Hematopoietic multipotent progenitor cell treated with erythropoietin and hydrocortisone succinate and interleukin-3 and kit ligand, for 6 days (in vitro differentiated cells): ENCODE results near the gene PSME4.
"Not testable (repeated sequence)": the region's sequence is repeated elsewhere in the genome, so short reads cannot be mapped to it uniquely, and the experiment has no call there.

Experiments
- DNase-seq: peaks from one replicate; pipeline ENCODE4 v3.0.0-alpha.2; 2015

Gene PSME4

DNA sequence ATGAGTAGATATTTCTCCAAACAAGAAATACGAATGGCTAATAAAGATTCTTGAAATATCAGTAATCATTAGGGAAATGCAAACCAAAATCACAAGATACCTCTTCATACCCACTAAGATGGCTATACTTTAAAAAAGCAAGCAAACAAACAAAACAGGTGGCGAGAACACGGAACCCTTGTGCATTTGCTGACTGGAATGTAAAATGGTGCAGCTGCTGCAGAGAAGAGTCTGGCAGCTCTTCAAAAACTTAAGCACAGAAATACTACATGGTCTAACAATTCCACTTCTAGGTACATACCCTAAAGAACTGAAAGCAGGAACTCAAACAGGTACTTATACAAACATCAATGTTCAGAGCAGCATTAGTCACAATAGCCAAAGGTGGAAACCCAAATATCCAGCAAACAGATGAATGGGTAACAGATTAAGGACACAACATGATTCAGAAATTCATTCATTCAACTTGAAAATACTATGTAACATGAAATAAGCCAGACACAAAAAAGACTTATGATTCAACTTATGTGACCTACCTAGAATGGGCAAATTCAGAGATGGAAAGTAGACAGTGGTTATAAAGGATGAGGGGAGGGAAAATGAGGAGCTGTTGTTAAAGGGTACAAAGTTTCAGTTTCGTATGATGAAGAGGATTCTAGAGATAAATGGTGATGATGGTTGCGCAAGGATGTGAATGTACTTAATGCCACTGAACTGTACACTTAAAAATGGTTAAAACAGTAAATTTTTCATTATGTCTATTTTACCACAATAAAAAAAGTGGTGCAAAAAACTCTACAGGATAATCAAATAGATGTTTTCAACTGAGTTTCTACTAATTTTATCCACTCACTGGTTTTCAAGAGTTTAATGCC lies 84.2 kb downstream of the PSME4 start:
- DNase-seq: no peak

DNA sequence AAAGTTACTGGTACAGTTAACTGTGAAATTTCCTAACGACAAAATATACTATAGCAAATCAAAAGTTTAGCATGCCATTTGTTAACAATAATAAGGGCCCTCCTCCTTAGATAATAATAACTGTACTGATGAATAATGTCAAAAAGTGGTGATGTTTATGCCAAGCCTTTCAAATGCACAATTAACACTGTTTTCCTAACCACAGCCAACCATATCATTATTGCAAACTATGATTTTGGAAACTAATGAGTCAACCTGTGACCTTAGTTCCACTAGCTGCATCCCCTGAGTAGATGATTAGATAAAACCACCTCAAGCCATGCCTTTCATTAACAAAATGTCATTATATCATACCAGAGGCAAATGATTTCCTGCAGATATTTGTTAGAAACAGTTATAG lies 85.9 kb downstream of the PSME4 start:
- no peak for DNase-seq

DNA sequence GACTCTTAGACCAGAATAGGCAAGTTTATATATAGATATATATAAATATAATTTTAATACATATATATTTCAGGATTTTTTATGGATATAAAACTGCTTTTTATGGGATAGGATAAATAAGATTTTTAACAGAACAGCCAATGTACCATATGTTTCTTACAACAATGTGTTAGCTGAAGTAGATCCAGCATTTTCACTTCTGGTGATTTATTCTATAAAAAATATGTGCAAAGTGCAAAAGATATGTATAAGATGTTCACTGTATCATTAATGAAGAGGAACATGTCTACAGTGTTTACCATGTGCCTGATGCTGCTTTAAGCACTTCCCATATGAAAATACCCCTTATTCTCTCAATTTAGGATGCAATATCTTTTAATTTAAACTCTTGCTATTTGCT lies 88.8 kb downstream of the PSME4 start:
- DNase-seq: no peak

DNA sequence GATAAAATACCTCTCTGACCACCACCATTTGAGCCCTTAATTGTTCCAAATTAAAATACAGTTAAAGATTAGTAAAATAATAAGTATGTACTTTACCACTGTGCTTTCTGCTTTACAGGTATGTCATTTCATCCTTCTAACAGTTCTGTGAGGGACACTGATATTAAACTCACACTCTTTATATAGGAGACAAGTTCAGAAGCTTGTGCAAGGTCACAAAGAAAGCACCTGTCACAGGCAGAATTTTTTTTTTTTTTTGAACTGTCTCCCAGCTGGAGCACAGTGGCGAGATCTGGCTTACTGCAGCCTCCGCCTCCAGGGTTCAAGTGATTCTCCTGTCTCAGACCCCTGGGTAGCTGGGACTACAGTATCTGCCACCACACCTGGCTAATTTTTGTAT lies 89.4 kb downstream of the PSME4 start:
- no peak for DNase-seq

DNA sequence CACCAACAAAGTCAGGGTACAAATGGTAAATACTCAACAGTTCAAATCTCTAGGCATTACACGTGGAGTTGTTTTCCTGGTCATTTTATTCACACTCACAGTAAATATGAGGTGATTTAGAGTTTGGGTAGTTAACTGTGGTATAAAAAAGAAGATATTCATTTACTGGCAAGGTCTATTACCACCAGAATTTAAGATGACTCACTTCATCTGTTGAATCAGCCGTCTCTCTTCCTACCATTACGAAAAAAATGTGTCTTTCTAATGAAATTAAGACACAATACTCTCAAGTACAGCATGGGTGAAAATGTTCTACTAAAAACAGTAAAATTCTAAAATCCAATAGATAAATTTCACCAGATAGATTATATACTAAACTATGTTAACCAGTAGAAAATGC lies 90.0 kb downstream of the PSME4 start:
- DNase-seq: no peak

DNA sequence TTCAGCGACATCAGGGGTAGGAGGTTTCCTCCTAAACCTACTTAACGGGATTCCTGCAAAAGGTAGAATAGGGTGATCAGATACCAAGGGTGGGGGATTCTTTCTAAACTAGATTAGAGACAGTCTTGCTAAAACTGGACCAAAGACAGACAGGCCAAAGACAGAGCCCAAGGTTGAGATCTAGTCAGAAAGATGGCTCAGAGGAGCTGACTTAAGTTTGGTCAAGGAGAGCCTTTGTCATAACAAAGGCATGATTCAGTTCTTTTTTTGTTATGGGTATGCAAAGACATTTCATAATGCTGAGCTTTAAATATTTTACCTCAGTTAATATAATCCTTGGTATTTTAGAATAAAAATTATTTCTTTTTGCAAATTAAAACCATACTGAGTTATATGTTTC lies 93.2 kb downstream of the PSME4 start:
- DNase-seq: no peak

DNA sequence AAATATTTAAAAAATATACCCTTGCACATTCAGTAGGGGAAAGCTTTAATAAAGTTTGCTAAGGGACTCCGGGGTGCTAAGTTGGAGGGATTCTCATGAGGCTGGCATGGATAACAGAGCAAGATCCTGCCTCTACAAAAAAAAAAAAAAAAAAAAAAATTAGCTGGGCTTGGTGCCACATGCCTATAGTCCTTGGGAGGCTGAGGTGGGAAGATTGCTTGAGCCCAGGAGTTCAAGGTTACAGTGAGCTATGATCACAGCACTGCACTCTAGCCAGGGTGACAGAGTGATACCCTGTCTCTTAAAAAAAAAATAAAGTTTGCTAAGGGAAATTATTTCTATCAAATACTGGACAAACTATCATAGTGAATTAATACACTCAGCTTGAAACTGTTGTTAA lies 93.7 kb downstream of the PSME4 start:
- DNase-seq: no peak

DNA sequence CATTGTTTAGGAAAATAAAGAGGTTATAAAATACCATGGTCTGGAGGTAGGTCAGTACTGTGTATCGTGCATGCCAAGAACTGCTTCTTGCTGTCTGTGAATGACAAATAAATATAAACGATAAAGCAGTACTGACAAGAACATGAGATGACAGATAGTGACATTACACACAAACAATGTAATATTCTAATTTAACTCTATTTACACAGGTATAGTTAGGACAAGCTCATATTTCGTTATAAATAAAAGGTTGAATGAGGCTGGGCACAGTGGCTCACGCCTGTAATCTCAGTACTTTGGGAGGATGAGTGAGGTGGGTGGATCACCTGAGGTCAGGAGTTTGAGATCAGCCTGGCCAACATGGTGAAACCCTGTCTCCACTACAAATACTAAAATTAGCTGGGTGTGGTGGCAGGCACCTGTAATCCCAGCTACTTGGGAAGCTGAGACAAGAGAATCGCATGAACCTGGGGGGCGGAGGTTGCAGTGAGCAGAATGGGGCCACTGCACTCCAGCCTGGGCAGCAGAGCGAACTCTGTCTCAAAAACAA lies 96.3 kb downstream of the PSME4 start:
- DNase-seq: no peak

DNA sequence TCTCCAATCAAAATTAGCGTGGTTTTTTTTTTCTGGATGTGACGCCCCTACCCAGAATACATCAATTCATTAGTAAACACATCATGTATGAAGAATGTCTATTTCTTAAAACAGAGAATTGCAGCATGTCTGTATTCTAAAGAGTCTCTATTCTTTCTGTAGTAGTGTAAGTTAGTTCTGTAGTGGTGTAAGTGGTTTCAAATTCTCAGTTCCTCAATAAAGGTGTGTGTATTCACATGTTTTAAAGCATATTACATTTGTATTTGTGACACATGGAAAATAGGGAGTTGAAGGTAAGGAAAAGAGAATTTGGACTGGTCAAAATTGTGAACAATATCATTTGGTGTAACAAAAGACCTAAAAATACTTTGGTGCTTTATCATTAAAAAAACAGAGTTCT lies 103.0 kb downstream of the PSME4 start:
- no peak for DNase-seq

DNA sequence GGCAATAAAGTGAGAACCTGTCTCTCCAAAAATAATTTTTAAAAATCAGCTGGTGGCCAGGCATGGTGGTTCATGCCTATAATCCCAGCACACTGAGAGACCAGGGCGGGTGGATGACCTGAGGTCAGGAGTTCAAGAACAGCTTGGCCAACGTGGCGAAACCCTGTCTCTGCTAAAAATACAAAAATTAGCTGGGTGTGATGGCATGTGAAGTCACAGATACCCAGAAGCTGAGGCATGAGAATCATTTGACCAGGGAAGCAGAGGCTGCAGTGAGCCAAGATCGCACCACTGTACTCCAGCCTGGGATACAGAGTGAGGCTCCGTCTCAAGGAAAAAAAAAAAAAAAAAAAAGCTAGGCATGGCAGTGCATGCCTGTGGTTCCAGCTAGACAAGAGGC lies 103.6 kb downstream of the PSME4 start:
- no peak for DNase-seq

DNA sequence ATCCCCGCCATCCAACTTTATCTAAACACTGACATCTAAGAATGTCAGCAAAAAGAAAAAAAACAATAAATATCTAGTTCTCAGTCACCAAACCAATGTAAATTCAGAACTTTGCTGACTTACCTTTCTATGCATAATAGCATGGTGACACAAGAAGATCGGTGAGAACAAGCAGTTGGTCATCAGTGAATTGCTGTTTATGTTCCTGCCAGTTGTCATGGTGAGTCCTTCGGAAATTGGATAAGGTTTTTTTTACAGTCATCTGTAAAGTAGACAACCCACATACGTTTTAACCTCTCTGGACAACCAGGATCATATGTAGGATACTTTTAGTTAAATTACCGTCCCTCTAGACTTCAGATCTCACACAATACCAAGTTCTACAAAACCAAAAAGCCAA lies 104.8 kb downstream of the PSME4 start:
- no peak for DNase-seq

DNA sequence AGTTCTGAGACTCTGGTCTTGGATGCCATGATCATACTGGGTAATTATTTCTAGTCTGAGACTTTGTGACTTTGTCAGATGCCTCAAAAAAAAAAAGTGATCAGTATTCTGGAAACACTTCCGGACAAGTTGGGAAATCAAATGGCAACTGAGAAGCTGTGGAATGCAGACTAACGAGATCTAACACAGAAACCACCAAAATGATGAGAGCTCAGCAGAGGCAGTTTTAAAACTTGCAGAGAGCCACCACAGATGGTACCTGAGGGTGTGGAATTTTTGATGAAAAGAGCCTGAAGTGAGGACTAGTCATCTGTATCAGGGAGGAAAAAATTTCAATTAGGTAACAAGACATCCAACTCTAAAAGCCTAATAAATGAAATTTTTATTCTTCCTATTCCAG lies 105.5 kb downstream of the PSME4 start:
- DNase-seq: no peak

DNA sequence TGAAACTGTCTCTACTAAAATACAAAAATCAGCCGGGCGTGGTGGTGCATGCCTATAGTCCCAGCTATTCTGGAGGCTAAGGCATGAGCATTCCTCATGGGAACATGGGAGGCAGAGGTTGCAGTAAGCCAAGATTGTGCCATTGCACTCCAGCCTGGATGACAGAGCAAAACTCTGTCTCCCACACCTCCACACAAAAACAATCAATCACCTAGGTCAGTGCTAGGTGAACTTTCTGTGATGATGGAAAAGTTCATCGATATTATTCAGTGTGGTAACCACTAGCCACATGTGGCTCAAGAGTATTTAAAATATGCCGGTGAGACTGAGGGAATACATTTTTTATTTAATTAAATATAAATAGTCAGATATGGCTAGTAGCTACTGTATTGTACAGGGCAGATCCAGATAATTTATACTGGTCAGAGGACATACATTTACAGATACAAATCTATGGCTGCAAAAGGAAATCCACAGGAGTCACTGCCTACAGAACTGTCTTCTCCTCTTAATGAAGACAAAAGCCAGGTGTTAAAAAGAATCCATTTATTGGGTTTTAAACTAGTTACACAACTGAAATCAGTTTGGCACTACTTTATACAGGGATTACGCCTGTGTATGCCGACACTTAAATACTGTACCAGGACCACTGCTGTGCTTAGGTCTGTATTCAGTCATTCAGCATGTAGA lies 107.1 kb downstream of the PSME4 start:
- DNase-seq: no peak

DNA sequence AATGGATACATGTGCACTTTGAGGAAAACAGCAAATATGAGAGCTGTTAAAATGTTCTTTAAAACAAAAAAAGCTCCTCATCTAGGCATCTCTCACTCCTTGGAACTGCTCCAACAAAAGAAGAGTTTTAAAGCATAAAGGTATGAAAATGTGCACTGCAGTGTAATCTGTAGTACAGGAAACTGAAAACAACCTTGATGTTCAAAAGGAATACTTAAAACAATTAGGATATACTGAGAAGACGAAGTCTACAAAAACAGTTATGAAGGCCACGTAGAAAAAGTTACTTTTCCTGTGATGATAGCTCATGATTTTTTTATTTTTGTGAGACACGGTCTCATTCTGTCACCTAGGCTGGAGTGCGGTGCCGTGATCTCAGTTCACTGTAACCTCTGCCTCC lies 109.0 kb downstream of the PSME4 start:
- DNase-seq: no peak

DNA sequence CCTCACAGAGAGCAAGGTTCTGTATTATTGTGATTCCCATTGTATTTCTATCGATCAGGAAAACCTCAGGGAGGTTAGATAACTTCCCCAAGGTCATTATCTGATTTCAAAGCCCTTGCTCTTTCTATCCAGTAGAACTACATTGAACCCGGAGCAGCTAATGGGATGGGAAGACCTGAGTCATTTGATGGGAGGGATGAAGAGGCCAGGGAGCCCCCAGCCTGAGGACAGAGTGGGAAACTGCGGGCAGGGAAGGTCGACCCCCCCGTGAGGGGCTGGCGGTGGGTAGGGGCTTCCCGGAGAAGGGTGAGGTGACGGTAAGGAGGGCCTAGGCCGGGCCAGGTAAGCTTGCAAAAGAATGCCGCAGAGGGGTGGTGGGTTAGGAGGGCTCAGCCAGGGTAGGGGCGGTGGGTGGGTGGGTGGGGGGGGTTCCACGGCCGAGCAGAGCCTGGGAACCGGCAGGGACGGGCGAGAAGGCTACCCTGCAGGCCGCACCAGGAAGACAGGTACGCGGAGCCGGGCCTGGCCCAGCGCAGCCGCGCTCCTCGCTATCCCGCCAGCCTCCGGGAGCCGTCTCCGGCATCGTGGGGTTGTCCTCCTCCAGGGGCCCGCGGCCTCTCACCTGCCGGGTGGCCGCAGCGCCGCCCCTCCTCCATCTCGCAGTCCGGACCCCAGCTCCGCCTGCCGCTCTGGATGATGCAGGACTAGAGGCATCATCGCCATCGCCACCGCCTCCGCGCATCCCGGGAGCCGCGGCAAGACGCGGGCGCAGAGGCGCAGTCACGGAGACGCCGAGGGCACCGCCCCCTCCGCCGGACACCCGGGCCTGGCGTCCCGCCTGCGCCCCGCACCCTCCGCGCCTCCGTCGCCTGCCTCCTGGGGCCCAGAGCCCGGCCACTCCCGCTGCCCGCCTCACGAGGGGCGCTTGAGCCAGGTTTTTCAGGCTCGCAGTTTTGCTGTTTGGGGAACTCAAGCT lies 111.3 kb downstream of the PSME4 start, which contains the start of gene GPR75:
GPR75 (minus strand) TSS at position 762 of the 976 bp plus-strand sequence. CDS start 5,211 bp downstream, outside the sequence.
- DNase-seq: no peak

DNA sequence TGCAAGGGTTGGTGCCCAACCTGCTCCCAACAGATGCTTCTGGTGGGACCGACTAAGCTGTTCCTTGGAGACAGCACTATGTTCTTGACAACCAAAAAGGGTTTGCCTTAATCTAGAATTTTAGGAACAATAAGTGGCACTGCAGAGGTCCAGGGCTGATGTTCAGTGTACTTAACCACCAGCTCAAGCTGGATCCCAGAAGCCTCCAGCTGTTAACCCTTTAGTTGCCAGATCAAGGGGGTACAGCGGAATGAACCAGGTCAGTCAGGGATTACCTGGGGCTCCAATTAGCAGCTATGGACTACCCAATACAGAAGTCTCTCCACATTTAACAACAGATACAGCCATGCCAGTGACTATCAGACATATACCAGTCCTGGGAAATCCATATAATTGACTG lies 114.5 kb downstream of the PSME4 start:
- no peak for DNase-seq

DNA sequence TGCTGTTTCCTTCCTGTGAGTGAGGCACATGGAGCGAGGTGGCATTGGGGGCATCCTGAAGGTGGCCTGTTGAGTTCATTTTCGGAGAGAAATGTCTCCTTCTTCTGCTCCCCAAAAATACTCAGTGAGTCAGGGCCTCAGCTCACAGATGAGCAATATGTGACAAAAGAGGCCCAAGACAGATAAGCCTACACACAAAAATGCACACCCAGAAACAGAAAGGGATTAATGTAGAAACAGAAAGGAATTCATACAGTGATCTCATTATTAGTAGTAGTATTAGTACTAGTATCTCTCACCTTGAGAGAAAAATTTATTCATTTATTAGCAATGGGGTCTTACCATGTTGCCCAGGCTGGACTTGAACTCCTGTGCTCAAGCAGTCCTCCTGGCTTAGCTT lies 116.1 kb downstream of the PSME4 start:
- DNase-seq: no peak

DNA sequence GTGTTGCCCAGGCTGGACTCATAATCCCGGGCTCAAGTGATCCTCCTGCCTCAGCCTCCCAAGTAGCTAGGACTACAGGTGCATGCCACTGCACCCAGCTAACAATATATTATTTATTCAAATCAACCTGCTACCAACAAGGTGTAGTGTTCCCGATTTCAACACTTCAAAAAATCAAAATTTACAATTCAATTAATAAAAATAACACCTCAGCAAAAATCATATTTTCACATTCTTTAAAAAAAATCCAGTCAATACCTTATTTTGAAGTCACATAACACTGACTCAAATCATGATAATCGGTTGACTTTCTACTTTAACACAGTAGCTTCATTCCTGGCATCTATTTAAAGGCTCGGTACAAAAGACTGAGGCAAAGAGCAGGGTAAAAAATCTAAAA lies 118.3 kb downstream of the PSME4 start:
- DNase-seq: no peak

DNA sequence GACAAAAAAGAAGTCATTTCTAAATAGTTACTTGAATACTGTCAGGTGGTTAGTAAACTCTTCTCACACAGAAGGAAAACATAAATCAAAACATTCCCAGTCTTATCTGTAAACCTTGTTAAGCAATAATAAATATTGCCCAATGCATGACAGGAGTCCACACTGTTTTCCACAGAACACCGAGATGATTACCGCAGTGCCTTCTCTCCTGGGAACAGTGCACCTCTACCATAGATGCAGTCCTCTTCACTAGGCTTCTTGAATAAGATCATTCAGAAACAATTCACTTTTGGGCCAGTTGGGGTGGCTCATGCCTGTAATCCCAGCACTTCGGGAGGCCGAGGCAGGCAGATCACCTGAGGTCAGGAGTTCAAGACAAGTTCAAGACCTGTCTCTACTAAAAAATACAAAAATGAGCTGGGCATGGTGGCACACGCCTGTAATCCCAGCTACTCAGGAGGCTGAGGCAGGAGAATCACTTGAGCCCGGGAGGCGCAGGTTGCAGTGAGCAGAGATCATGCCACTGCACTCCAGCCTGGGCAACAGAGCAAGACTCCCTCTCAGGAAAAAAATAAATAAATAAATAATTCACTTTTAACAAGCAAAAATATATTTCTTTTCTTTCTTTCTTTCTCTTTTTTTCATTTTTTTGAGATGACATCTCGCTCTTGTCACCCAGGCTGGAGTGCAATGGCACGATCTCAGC lies 119.6 kb downstream of the PSME4 start:
- DNase-seq: not testable (repeated sequence)

DNA sequence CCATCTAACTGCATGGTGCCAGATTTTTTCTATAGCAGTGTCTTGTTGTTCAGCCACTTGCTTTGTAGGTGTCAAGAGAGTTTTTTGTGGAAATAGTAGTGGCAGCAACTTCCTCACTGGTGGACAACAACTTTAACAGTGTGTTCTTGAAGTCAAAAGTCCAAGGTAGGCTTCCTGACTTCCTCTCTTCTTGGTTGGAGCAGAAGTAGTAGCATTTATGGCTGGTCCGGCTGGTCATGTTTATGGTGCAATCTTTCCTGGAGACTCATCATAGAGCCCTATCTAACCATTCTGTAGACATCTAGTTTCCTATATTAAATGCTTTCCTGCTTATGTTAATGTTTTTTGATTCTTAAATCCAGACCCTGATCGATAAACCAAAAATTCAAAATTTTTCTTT lies 122.7 kb downstream of the PSME4 start:
- DNase-seq: no peak

DNA sequence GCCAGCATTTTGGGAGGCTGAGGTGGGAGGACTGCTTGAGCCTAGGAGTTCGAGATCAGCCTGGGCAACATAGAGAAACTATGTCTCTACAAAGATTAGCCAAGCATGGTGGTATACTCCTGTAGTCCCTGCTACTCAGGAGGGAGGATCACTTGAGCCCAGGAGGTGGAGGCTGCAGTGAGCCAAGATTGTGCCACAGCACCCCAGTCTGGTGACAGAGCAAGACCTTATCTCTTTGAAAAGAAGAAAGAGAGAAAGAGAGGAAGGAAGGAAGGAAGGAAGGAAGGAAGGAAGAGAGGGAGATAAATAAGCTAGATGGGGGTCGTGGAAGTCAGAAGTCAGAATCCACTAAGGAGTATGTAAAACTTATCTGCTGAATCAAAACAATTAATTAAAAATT lies 127.2 kb downstream of the PSME4 start:
- DNase-seq: peak; percentile 12

DNA sequence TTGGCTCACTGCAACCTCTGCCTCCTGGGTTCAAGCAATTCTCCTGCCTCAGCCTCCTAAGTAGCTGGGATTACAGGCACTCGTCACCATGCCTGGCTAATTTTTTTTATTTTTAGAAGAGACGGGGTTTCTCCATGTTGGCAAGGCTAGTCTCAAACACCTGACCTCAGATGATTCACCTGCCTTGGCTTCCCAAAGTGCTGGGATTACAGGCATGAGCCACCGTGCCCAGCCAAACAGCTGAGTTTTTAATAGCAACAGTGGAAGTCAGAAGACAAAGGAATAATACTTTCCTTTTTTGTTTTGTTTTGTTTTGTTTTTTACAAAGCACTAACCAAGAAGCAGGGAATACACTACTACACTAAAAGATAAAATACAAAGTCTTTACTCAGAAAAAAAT lies 127.9 kb downstream of the PSME4 start:
- no peak for DNase-seq
